Right kidney (tissue), 1 donor: ENCODE measurements around the gene ATG14.

ENCODE experiments used
- DNase-seq: peaks from one replicate; pipeline ENCODE4 v3.0.0-alpha.2; 2016

Gene ATG14

DNA sequence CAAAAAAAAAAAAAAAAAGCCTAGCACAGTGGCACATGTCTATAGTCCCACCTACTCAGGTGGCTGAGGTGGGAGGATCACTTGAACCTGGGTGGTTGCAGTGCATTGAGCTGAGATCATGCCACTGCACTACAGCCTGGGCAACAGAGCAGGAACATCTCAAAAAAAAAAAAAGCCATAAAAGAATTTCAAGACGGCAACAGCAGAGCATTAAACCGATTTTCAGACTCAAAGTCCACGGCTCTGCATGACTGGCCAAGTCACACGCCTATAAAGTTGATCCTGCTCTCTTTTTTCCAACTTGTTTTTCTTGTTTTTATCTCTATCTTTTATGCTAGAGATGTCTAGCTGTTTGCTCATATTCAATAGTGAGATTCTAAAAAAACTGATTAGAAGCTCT lies 95.1 kb downstream of the ATG14 start:
- no peak for DNase-seq
